Mesodermal cell (in vitro differentiated cells): ENCODE data around the gene MEF2C.
A peak's percentile ranks its signal among the peaks of the same experiment; 100 is the strongest.
"Not testable (repeated sequence)": the region's sequence is repeated elsewhere in the genome, so short reads cannot be mapped to it uniquely, and the experiment has no call there.

ENCODE experiments used
- H3K27ac ChIP-seq: 2 replicates; pipeline ENCODE4 v1.7.0; 2013; ENCODE audit warnings: mild to moderate bottlenecking, low read depth, low read length, moderate library complexity; ENCODE audit not compliant: severe bottlenecking
- H3K36me3 ChIP-seq: 2 replicates; pipeline ENCODE4 v1.7.1; 2013; ENCODE audit warnings: mild to moderate bottlenecking, low read length, moderate library complexity; ENCODE audit not compliant: control insufficient read depth, insufficient read depth
- H3K4me1 ChIP-seq: one replicate; pipeline ENCODE4 v1.7.1; 2013; ENCODE audit warnings: mild to moderate bottlenecking, low read length; ENCODE audit not compliant: insufficient read depth, control insufficient read depth, poor library complexity, severe bottlenecking
- H3K4me3 ChIP-seq: 2 replicates; pipeline ENCODE4 v1.7.0; 2013; ENCODE audit warnings: low read length, control low read depth, mild to moderate bottlenecking; ENCODE audit not compliant: insufficient read depth, poor library complexity, severe bottlenecking; ENCODE audit errors: extremely low read depth
- H3K9me3 ChIP-seq: 2 replicates; pipeline ENCODE4 v1.7.1; 2013; ENCODE audit warnings: mild to moderate bottlenecking, low read length, moderate library complexity; ENCODE audit not compliant: control insufficient read depth
- WGBS, 2 experiments: methylation state at CpG; one replicate each; pipeline ENCODE4 v1.1.5; 2013; ENCODE audit warnings: missing lambda C conversion rate in 2 of 2; ENCODE audit not compliant: insufficient coverage in 2 of 2; 5-methylcytosine and 5-hydroxymethylcytosine counted together

MEF2C gene

GRCh38 chr5:88804444-88804843, 78.5 kb downstream of the MEF2C start:
- peaks cover 45% of the 10 kb centered on the region for H3K36me3 ChIP-seq
- H3K27ac ChIP-seq: no peak overlapping the region
- no peak overlapping the region for H3K4me3 ChIP-seq
- H3K4me1 ChIP-seq: no peaks in the 10 kb centered on the region
- WGBS, 2 experiments: 89 to 100% methylated on average over 2 to 9 of the region's 11 CpGs
- peaks cover 2% of the 10 kb centered on the region for H3K9me3 ChIP-seq

GRCh38 chr5:88803309-88803708, 79.7 kb downstream of the MEF2C start:
- WGBS, 2 experiments: no CpG with 5 or more reads among the region's 1 CpG
- H3K9me3 ChIP-seq: peaks cover 2% of the 10 kb centered on the region
- H3K27ac ChIP-seq: no peak overlapping the region
- no peak overlapping the region for H3K4me3 ChIP-seq
- no peaks in the 10 kb centered on the region for H3K4me1 ChIP-seq
- peaks cover 54% of the 10 kb centered on the region for H3K36me3 ChIP-seq

- no peak overlapping the region for H3K4me3 ChIP-seq
- H3K9me3 ChIP-seq: no peaks in the 10 kb centered on the region
- 80% methylated on average over 1 of the region's 2 CpGs; no CpG with 5 or more reads in 1 of the 2 experiments for WGBS, 2 experiments
- H3K4me1 ChIP-seq: no peaks in the 10 kb centered on the region
- H3K27ac ChIP-seq: no peak overlapping the region
- H3K36me3 ChIP-seq: peaks cover 61% of the 10 kb centered on the region
Measured at GRCh38 chr5:88799938-88800535, 82.9 kb downstream of the MEF2C start.

- not testable (repeated sequence) for H3K9me3 ChIP-seq, H3K4me1 ChIP-seq, H3K27ac ChIP-seq, H3K4me3 ChIP-seq
- 97 to 98% methylated on average over 5 of the region's 7 CpGs for WGBS, 2 experiments
- H3K36me3 ChIP-seq: peaks cover 54% of the 10 kb centered on the region
Measured at GRCh38 chr5:88798933-88799332, 84.1 kb downstream of the MEF2C start.

GRCh38 chr5:88793797-88794196, 89.2 kb downstream of the MEF2C start:
- H3K36me3 ChIP-seq: peaks cover 17% of the 10 kb centered on the region
- no CpG with 5 or more reads among the region's 3 CpGs for WGBS, 2 experiments
- H3K27ac ChIP-seq, H3K9me3 ChIP-seq, H3K4me3 ChIP-seq, H3K4me1 ChIP-seq: not testable (repeated sequence)

GRCh38 chr5:88792144-88792840, 90.7 kb downstream of the MEF2C start:
- H3K4me3 ChIP-seq: no peak overlapping the region
- no peaks in the 10 kb centered on the region for H3K9me3 ChIP-seq
- no peak overlapping the region for H3K27ac ChIP-seq
- no CpG with 5 or more reads among the region's 2 CpGs for WGBS, 2 experiments
- H3K4me1 ChIP-seq: peaks cover 15% of the 10 kb centered on the region
- H3K36me3 ChIP-seq: peaks cover 7% of the 10 kb centered on the region

- Histone ChIP-seq H3K9me3 (no peaks in the 10 kb centered on the region), H3K4me1 (peaks cover 28% of the 10 kb centered on the region), H3K36me3 (peaks cover 3% of the 10 kb centered on the region), H3K4me3 (no peak overlapping the region), H3K27ac (peak overlapping the region; percentile 31)
- WGBS, 2 experiments: 92 to 95% methylated on average over 2 to 3 of the region's 3 CpGs
Measured at GRCh38 chr5:88787856-88788255, 95.1 kb downstream of the MEF2C start.

GRCh38 chr5:88786789-88787188, 96.2 kb downstream of the MEF2C start:
- no peaks in the 10 kb centered on the region for H3K9me3 ChIP-seq
- no CpG with 5 or more reads among the region's 2 CpGs for WGBS, 2 experiments
- peaks cover 19% of the 10 kb centered on the region for H3K4me1 ChIP-seq
- H3K4me3 ChIP-seq: no peak overlapping the region
- H3K36me3 ChIP-seq: peaks cover 3% of the 10 kb centered on the region
- H3K27ac ChIP-seq: peak overlapping the region; percentile 99

- H3K36me3 ChIP-seq: peaks cover 3% of the 10 kb centered on the region
- no peak overlapping the region for H3K4me3 ChIP-seq
- H3K27ac ChIP-seq: peak overlapping the region; percentile 99
- H3K9me3 ChIP-seq: no peaks in the 10 kb centered on the region
- WGBS, 2 experiments: 30% methylated on average over 2 of the region's 7 CpGs; no CpG with 5 or more reads in 1 of the 2 experiments
- peaks cover 19% of the 10 kb centered on the region for H3K4me1 ChIP-seq
Measured at GRCh38 chr5:88785746-88786565, 97.0 kb downstream of the MEF2C start.

GRCh38 chr5:88782571-88782970, 100.4 kb downstream of the MEF2C start:
- Histone ChIP-seq H3K36me3 (no peaks in the 10 kb centered on the region), H3K9me3 (no peaks in the 10 kb centered on the region), H3K4me3 (no peak overlapping the region), H3K4me1 (peaks cover 23% of the 10 kb centered on the region), H3K27ac (no peak overlapping the region)
- WGBS, 2 experiments: 90 to 97% methylated on average over 4 of the region's 4 CpGs
